PFSK-1 (cell line): ENCODE results near the gene SESN3.

Source experiments
- FOXP2 ChIP-seq: optimal IDR thresholded peaks from 2 replicates; pipeline ENCODE3; 2011; ENCODE audit warnings: borderline replicate concordance, control low read depth, inconsistent platforms; ENCODE audit not compliant: insufficient read depth; ENCODE audit errors: extremely low read length, extremely low read depth
- POLR2AphosphoS5 ChIP-seq: IDR thresholded peaks from 2 replicates; pipeline ENCODE4 v1.6.1; 2012; ENCODE audit warnings: low read depth, mild to moderate bottlenecking, control low read depth, low read length, moderate library complexity
- REST ChIP-seq, 2 experiments: IDR thresholded peaks; 2 replicates each; pipeline versions ENCODE4 v1.6.1 to v1.8.0; 2011 to 2012; ENCODE audit warnings: low read depth in 2 of 2, low read length in 2 of 2, control low read depth in 1 of 2, inconsistent platforms in 1 of 2, mild to moderate bottlenecking in 1 of 2, moderate library complexity in 1 of 2; ENCODE audit not compliant: insufficient read depth in 1 of 2
- SIN3A ChIP-seq: IDR thresholded peaks from 2 replicates; pipeline ENCODE4 v1.6.1; 2012; ENCODE audit warnings: mild to moderate bottlenecking, low read length, moderate library complexity, borderline replicate concordance; ENCODE audit not compliant: insufficient read depth
- TAF1 ChIP-seq: IDR thresholded peaks from 2 replicates; pipeline ENCODE4 v1.6.1; 2012; ENCODE audit warnings: low read length, control low read depth, borderline replicate concordance; ENCODE audit not compliant: insufficient read depth

Gene SESN3

GRCh38 chr11:95134491-95134890 lies 96.5 kb downstream of the SESN3 start:
- TF ChIP-seq REST (IDR thresholded peaks at IDR 0.05; ENCODE audit: insufficient read depth in 1 of 2, low read depth in 2 of 2, low read length in 2 of 2) = no peak
- TF ChIP-seq FOXP2 = no peak
- no peak for TF ChIP-seq TAF1
- no peak for TF ChIP-seq SIN3A
- no peak for TF ChIP-seq POLR2AphosphoS5

DNA sequence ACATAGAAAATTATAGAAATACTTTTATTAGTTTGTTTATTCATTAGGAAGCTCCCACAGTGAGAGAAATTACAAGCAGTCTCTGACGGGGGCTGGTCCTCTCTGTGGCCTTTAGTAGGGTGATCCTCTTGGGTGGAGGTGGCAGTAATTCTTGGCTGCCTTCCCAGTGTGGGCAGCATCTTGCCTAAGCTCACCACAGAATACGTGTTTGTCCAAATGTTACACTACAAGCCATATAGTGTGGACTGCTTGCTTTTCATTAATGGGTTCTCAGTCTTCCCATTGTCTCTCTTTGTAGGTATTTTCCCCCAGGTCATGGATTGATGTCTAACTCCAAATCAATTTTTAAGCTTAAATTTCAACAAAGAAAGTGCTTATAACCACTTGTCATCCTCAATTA lies 98.0 kb downstream of the SESN3 start:
- TF ChIP-seq REST (IDR thresholded peaks at IDR 0.05; ENCODE audit: insufficient read depth in 1 of 2, low read depth in 2 of 2, low read length in 2 of 2) = no peak
- TF ChIP-seq FOXP2 = no peak
- no peak for TF ChIP-seq POLR2AphosphoS5
- TF ChIP-seq TAF1 = no peak
- no peak for TF ChIP-seq SIN3A

- TF ChIP-seq FOXP2 = no peak
- TF ChIP-seq REST (IDR thresholded peaks at IDR 0.05; ENCODE audit: insufficient read depth in 1 of 2, low read depth in 2 of 2, low read length in 2 of 2) = no peak
- no peak for TF ChIP-seq POLR2AphosphoS5
- TF ChIP-seq TAF1 = no peak
- no peak for TF ChIP-seq SIN3A
These were observed 102.4 kb downstream of the SESN3 start for GRCh38 chr11:95128602-95129001.

- TF ChIP-seq REST (IDR thresholded peaks at IDR 0.05; ENCODE audit: insufficient read depth in 1 of 2, low read depth in 2 of 2, low read length in 2 of 2) (no peak), POLR2AphosphoS5 (no peak), FOXP2 (no peak), TAF1 (no peak), SIN3A (no peak)
These were observed 107.4 kb downstream of the SESN3 start for GRCh38 chr11:95123556-95123955.

GRCh38 chr11:95121698-95122097 lies 109.3 kb downstream of the SESN3 start:
- TF ChIP-seq REST (IDR thresholded peaks at IDR 0.05; ENCODE audit: insufficient read depth in 1 of 2, low read depth in 2 of 2, low read length in 2 of 2) (no peak), SIN3A (no peak), FOXP2 (no peak), TAF1 (no peak)
